Activated naive CD8-positive, alpha-beta T cell (primary cell): ENCODE data around the gene RCCD1.
A peak's percentile ranks its signal among the peaks of the same experiment; 100 is the strongest.

ENCODE experiments used
- H3K27ac Mint-ChIP-seq: one replicate; pipeline ENCODE4 v1.8.0; 2021; ENCODE audit warnings: mixed read lengths
- H3K27me3 Mint-ChIP-seq: one replicate; pipeline ENCODE4 v1.8.0; 2021; ENCODE audit warnings: mixed read lengths
- H3K36me3 Mint-ChIP-seq: one replicate; pipeline ENCODE4 v1.8.0; 2021; ENCODE audit warnings: mixed read lengths
- H3K4me1 Mint-ChIP-seq: one replicate; pipeline ENCODE4 v1.8.0; 2021; ENCODE audit warnings: low read depth, mixed read lengths
- H3K4me3 Mint-ChIP-seq: one replicate; pipeline ENCODE4 v1.8.0; 2021; ENCODE audit warnings: mild to moderate bottlenecking, mixed read lengths
- H3K9me3 Mint-ChIP-seq: one replicate; pipeline ENCODE4 v1.8.0; 2021; ENCODE audit warnings: low read depth, mixed read lengths

RCCD1 gene

DNA sequence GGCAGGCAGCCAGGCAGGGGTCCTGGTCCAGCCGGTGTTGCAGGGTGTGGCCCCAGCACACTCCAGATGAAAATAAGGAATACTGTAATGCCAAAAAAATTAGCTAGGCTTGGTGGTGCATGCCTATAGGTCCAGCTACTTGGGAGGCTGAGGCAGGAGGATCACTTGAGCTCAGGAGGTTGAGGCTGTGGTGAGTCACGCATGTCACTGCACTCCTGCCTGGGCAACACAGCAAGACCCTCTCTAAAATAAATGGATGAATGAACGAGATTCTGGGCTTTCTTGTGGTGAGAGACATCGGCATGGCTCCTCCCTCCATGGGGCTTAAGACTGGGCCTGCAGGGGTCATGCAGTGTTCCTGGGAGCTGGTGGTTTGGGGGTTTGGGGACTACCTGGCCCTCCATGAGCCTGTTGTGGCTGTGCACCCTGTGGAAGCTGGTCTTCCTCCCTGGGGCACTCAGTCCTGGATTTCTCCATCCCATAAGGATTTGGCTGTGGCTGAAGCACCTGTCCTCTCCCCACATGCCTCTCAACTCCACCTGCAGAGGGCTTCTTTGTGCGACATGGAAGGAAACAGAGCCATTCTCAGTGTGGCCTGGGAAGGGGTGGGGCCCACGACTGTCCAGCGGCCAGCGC is 7.6 kb upstream of the RCCD1 start:
- Mint-ChIP-seq H3K9me3 (no peaks in the 10 kb centered on the region), H3K4me1 (no peaks in the 10 kb centered on the region), H3K27ac (no peak overlapping the region), H3K36me3 (no peaks in the 10 kb centered on the region), H3K27me3 (no peaks in the 10 kb centered on the region), H3K4me3 (no peak overlapping the region)

- no peaks in the 10 kb centered on the region for H3K36me3 Mint-ChIP-seq
- H3K27me3 Mint-ChIP-seq = no peaks in the 10 kb centered on the region
- H3K27ac Mint-ChIP-seq = no peak overlapping the region
- no peaks in the 10 kb centered on the region for H3K4me1 Mint-ChIP-seq
- H3K9me3 Mint-ChIP-seq = no peaks in the 10 kb centered on the region
- no peak overlapping the region for H3K4me3 Mint-ChIP-seq
Measured at GRCh38 chr15:90947577-90948357, 6.9 kb upstream of the RCCD1 start.

- Mint-ChIP-seq H3K27me3 (no peaks in the 10 kb centered on the region), H3K4me1 (peaks cover 1% of the 10 kb centered on the region), H3K4me3 (no peak overlapping the region), H3K9me3 (no peaks in the 10 kb centered on the region), H3K36me3 (no peaks in the 10 kb centered on the region), H3K27ac (no peak overlapping the region)
Measured at GRCh38 chr15:90948506-90948905, 6.2 kb upstream of the RCCD1 start.

GRCh38 chr15:90949979-90950675 is 4.6 kb upstream of the RCCD1 start:
- H3K4me1 Mint-ChIP-seq = peaks cover 6% of the 10 kb centered on the region
- H3K4me3 Mint-ChIP-seq = no peak overlapping the region

DNA sequence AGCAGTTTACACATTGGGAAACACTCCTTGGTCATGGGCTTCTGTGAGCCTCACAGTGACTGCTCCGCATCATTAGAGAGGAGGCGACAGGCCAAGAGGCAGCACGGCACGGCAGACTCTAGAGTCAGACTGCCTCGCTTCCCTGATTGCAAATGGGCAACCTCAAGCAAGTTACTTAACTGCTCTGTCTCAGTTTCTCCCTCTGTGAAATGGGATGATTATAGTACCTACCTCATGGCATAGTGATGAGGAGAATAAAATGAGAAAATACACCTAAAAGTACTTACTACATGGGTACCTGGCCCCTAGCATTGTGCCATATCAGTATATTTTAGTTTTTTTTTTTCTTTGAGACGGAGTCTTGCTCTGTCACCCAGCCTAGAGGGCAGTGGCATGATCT is 4.0 kb upstream of the RCCD1 start:
- Mint-ChIP-seq H3K9me3 (no peaks in the 10 kb centered on the region), H3K4me3 (no peak overlapping the region), H3K27me3 (no peaks in the 10 kb centered on the region), H3K4me1 (peaks cover 7% of the 10 kb centered on the region), H3K27ac (no peak overlapping the region), H3K36me3 (no peaks in the 10 kb centered on the region)

More at GRCh38 chr15:90949979-90950675, 4.6 kb upstream of the RCCD1 start:
- Mint-ChIP-seq H3K36me3 (no peaks in the 10 kb centered on the region), H3K27me3 (no peaks in the 10 kb centered on the region), H3K9me3 (no peaks in the 10 kb centered on the region), H3K27ac (no peak overlapping the region)

GRCh38 chr15:90952901-90953677 is 1.6 kb upstream of the RCCD1 start:
- no peak overlapping the region for H3K27ac Mint-ChIP-seq
- no peaks in the 10 kb centered on the region for H3K27me3 Mint-ChIP-seq
- no peaks in the 10 kb centered on the region for H3K9me3 Mint-ChIP-seq
- peaks cover 16% of the 10 kb centered on the region for H3K4me1 Mint-ChIP-seq
- H3K4me3 Mint-ChIP-seq = peak overlapping the region; percentile 52
- no peaks in the 10 kb centered on the region for H3K36me3 Mint-ChIP-seq

GRCh38 chr15:90953947-90954711 is 555 bp upstream of the RCCD1 start:
- Mint-ChIP-seq H3K36me3 (no peaks in the 10 kb centered on the region), H3K27ac (peak overlapping the region; percentile 91), H3K27me3 (no peaks in the 10 kb centered on the region), H3K9me3 (no peaks in the 10 kb centered on the region), H3K4me3 (peak overlapping the region; percentile 86), H3K4me1 (peaks cover 16% of the 10 kb centered on the region)

GRCh38 chr15:90955624-90956273 is 1.1 kb downstream of the RCCD1 start:
- Mint-ChIP-seq H3K4me3 (peak overlapping the region; percentile 86), H3K36me3 (no peaks in the 10 kb centered on the region), H3K9me3 (no peaks in the 10 kb centered on the region), H3K27me3 (no peaks in the 10 kb centered on the region), H3K4me1 (peaks cover 16% of the 10 kb centered on the region), H3K27ac (peak overlapping the region; percentile 61)

- Mint-ChIP-seq H3K9me3 (no peaks in the 10 kb centered on the region), H3K36me3 (no peaks in the 10 kb centered on the region), H3K27me3 (no peaks in the 10 kb centered on the region), H3K4me1 (peaks cover 16% of the 10 kb centered on the region), H3K4me3 (peak overlapping the region; percentile 86), H3K27ac (peak overlapping the region; percentile 61)
Measured at GRCh38 chr15:90956274-90957030, 1.8 kb downstream of the RCCD1 start.

- Mint-ChIP-seq H3K36me3 (no peaks in the 10 kb centered on the region), H3K4me1 (peaks cover 16% of the 10 kb centered on the region), H3K27me3 (no peaks in the 10 kb centered on the region), H3K9me3 (no peaks in the 10 kb centered on the region), H3K4me3 (peak overlapping the region; percentile 73), H3K27ac (no peak overlapping the region)
Measured at GRCh38 chr15:90957031-90957790, 2.5 kb downstream of the RCCD1 start.

DNA sequence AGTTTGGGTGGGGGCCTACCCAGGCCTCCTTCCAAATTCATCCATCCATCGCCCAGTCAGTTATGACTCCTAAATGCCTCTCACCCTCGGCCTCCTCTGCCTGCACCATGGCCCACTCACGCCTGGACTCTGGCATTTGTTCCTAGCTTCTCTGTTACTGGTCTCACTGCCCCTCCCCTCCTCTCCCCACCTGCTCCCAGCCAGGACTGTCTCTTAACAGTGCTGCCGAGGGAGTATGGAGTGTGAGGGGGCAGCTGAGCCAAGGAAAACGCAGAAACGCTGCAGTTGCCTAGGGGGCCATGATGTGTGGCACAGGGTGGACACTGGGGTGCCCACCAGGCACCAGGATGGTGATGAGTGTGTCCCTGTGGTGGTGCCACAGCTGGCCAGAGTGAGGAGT is 3.1 kb downstream of the RCCD1 start:
- Mint-ChIP-seq H3K27ac (no peak overlapping the region), H3K4me3 (peak overlapping the region; percentile 73), H3K27me3 (no peaks in the 10 kb centered on the region), H3K36me3 (no peaks in the 10 kb centered on the region), H3K4me1 (peaks cover 16% of the 10 kb centered on the region), H3K9me3 (no peaks in the 10 kb centered on the region)

- Mint-ChIP-seq H3K27me3 (no peaks in the 10 kb centered on the region), H3K4me3 (no peak overlapping the region), H3K9me3 (no peaks in the 10 kb centered on the region), H3K27ac (no peak overlapping the region), H3K36me3 (peaks cover 2% of the 10 kb centered on the region), H3K4me1 (peaks cover 12% of the 10 kb centered on the region)
Measured at GRCh38 chr15:90959028-90959595, 4.4 kb downstream of the RCCD1 start.
